Peyer's patch (tissue), 4 donors: ENCODE data around the gene ARHGAP12.

Experiments
- CTCF ChIP-seq, 6 experiments: fragments of 450-650 bp in 4 of 6; fragments of 200-600 bp in 2 of 6; sonication (generic) in 1 of 6; IDR thresholded peaks; one replicate each; pipeline ENCODE4 v1.5.1; 2017 to 2019; ENCODE audit warnings: antibody characterized with exemption in 6 of 6, mild to moderate bottlenecking in 3 of 6, moderate library complexity in 1 of 6
- POLR2A ChIP-seq, 2 donors: fragments of 450-650 bp; IDR thresholded peaks; one replicate each; pipeline ENCODE4 v1.5.1; 2017; ENCODE audit warnings: antibody characterized with exemption in 2 of 2, mild to moderate bottlenecking in 2 of 2, moderate library complexity in 2 of 2

GRCh38 chr10:31975157-31975765, 46.6 kb upstream of the ARHGAP12 start:
- TF ChIP-seq POLR2A (IDR thresholded peaks at IDR 0.05) (no peak), CTCF (IDR thresholded peaks at IDR 0.05) (no peak)
